K562 (cell line): ENCODE measurements around the gene CCNA1. TPM values are rescaled to one million over a fixed set of nuclear protein-coding genes. Genes with fewer than 3 reads are reported as not detected.

ENCODE experiments used
- ATAC-seq: fragments of 200-7000 bp; cut with Tn5 transposase; 3 replicates; pipeline ENCODE4 v1.9.1; 2020; ENCODE audit warnings: moderate library complexity
- BruUV-seq: library from RNA; stranded (reverse); fragments of 400-500 nt; replicated peaks from 2 replicates; lab custom pipeline; 2021; lab: Mats Ljungman, UMichigan
- CTCF ChIA-PET: fragments of 300-600 bp; formaldehyde crosslinking; extraction: SDS; loops from one replicate; lab custom pipeline; 2021; ENCODE audit warnings: low intra/inter-chr PET ratio; lab: Yijun Ruan, JAX
- POLR2A ChIA-PET: fragments of 300-600, 350-650 bp; sonication (Branson Sonifier 250); formaldehyde crosslinking; extraction: SDS; loops from one replicate; lab custom pipeline; 2021; ENCODE audit warnings: antibody characterized with exemption, inconsistent platforms; lab: Yijun Ruan, JAX
- DNase-seq, 4 experiments: peaks; one replicate each; pipeline versions ENCODE4 v3.0.0 to v3.0.0-alpha.2; 2011 to 2018; ENCODE audit warnings: low spot score in 3 of 4, mixed read lengths in 3 of 4; ENCODE audit errors: extremely low read depth in 1 of 4
- FAIRE-seq: peaks from 2 replicates; lab custom pipeline; 2011; peaks lifted over from hg19 to GRCh38; lab: Jason Lieb, UNC
- H2AFZ ChIP-seq: 2 replicates; pipeline ENCODE4 v1.6.0; 2011; ENCODE audit warnings: low read depth, low read length, control low read depth, inconsistent platforms
- H3K27ac ChIP-seq: fragments of 200-600 bp; 3 replicates; pipeline ENCODE4 v1.8.0; 2011; ENCODE audit warnings: low read depth, mild to moderate bottlenecking, control low read depth, inconsistent platforms, low read length, moderate library complexity, mixed read lengths; ENCODE audit errors: extremely low read depth
- H3K27me3 ChIP-seq, 2 experiments: fragments of 300-600 bp in 1 of 2; 2 replicates in 1 of 2; 3 replicates in 1 of 2; pipeline versions ENCODE4 v1.6.0 to v1.8.0; 2011; ENCODE audit warnings: inconsistent platforms in 2 of 2, low read length in 2 of 2, mild to moderate bottlenecking in 1 of 2, mixed read lengths in 1 of 2, moderate library complexity in 1 of 2; ENCODE audit not compliant: control insufficient read depth in 2 of 2, insufficient read depth in 2 of 2
- H3K36me3 ChIP-seq: fragments of 300-600 bp; 3 replicates; pipeline ENCODE4 v1.8.0; 2011; ENCODE audit warnings: mild to moderate bottlenecking, low read length, inconsistent platforms; ENCODE audit not compliant: control insufficient read depth, insufficient read depth
- H3K4me1 ChIP-seq, 2 experiments: fragments of 200-600 bp in 1 of 2; replicated peaks in 1 of 2; 2 replicates in 1 of 2; 3 replicates in 1 of 2; pipeline versions ENCODE4 v1.5.1 to v1.8.0; 2011; ENCODE audit warnings: inconsistent platforms in 2 of 2, low read length in 2 of 2, mild to moderate bottlenecking in 1 of 2, mixed read lengths in 1 of 2, moderate library complexity in 1 of 2; ENCODE audit not compliant: control insufficient read depth in 2 of 2, insufficient read depth in 2 of 2
- H3K4me2 ChIP-seq: 2 replicates; pipeline ENCODE4 v1.6.1; 2011; ENCODE audit warnings: low read length, control low read depth, inconsistent platforms, mixed read lengths; ENCODE audit not compliant: insufficient read depth
- H3K4me3 ChIP-seq: fragments of 200-600 bp; sonication (generic), shearing (Covaris generic); 2 replicates; pipeline ENCODE4 v1.5.1; 2016; ENCODE audit warnings: control low read depth, inconsistent platforms
- H3K79me2 ChIP-seq: fragments of 200-600 bp; 3 replicates; pipeline ENCODE4 v1.8.0; 2011; ENCODE audit warnings: low read length, inconsistent platforms; ENCODE audit not compliant: control insufficient read depth, insufficient read depth
- H3K9ac ChIP-seq, 2 experiments: 2 replicates each; pipeline versions ENCODE4 v1.6.0 to v1.6.1; 2011; ENCODE audit warnings: low read depth in 2 of 2, low read length in 2 of 2, control low read depth in 1 of 2, inconsistent platforms in 1 of 2, mild to moderate bottlenecking in 1 of 2, mixed read lengths in 1 of 2; ENCODE audit not compliant: insufficient read depth in 1 of 2
- H3K9me1 ChIP-seq: one replicate; pipeline ENCODE4 v1.6.0; 2011; ENCODE audit warnings: inconsistent platforms, mild to moderate bottlenecking, low read length, moderate library complexity; ENCODE audit not compliant: control insufficient read depth, insufficient read depth
- H3K9me3 ChIP-seq: replicated peaks from 2 replicates; pipeline ENCODE4 v1.5.1; 2011; ENCODE audit warnings: low read depth, low read length, inconsistent platforms; ENCODE audit not compliant: control insufficient read depth, insufficient read depth
- H4K20me1 ChIP-seq: replicated peaks from 2 replicates; pipeline ENCODE4 v1.6.1; 2011; ENCODE audit warnings: low read length, inconsistent platforms, mixed read lengths; ENCODE audit not compliant: control insufficient read depth, insufficient read depth
- COPS2 ChIP-seq: fragments of 450-650 bp; conservative IDR thresholded peaks from 2 replicates; pipeline ENCODE4 v1.6.1; 2016; ENCODE audit warnings: mild to moderate bottlenecking, moderate library complexity
- CREB1 ChIP-seq, 2 experiments: sonication (generic) in 1 of 2; formaldehyde crosslinking in 1 of 2; IDR thresholded peaks; 2 replicates each; pipeline versions ENCODE4 v1.6.1 to v1.8.0; 2012 to 2022; ENCODE audit warnings: inconsistent platforms in 1 of 2, mild to moderate bottlenecking in 1 of 2, missing genetic modification reagents in 1 of 2, moderate library complexity in 1 of 2
- E2F3 ChIP-seq: fragments of 250-450 bp; sonication (Bioruptor Pico); IDR thresholded peaks from 2 replicates; pipeline ENCODE4 v1.4.0; 2020; ENCODE audit warnings: mild to moderate bottlenecking
- ELK3 ChIP-seq: fragments of 450-650 bp; formaldehyde crosslinking; IDR thresholded peaks from 2 replicates; pipeline ENCODE4 v1.4.0; 2020; ENCODE audit warnings: mild to moderate bottlenecking
- EZH2 ChIP-seq: IDR thresholded peaks from 2 replicates; pipeline ENCODE4 v1.6.1; 2012; ENCODE audit warnings: low read depth, mild to moderate bottlenecking, inconsistent platforms, low read length, borderline replicate concordance
- GABPB1 ChIP-seq: sonication (generic); formaldehyde crosslinking; IDR thresholded peaks from 2 replicates; pipeline ENCODE4 v1.8.0; 2022; ENCODE audit warnings: mild to moderate bottlenecking, missing genetic modification reagents
- HOXB6 ChIP-seq: fragments of 250-450 bp; sonication (Bioruptor Pico); IDR thresholded peaks from 2 replicates; pipeline ENCODE4 v1.5.1; 2022; ENCODE audit warnings: mild to moderate bottlenecking, borderline replicate concordance
- KAT8 ChIP-seq: fragments of 450-650 bp; IDR thresholded peaks from 2 replicates; pipeline ENCODE4 v1.6.1; 2016; ENCODE audit warnings: low read depth, mild to moderate bottlenecking
- MEIS2 ChIP-seq: fragments of 450-650 bp; IDR thresholded peaks from 2 replicates; pipeline ENCODE4 v1.6.1; 2014; ENCODE audit warnings: mild to moderate bottlenecking; ENCODE audit not compliant: partially characterized antibody
- ZNF12 ChIP-seq: sonication (generic); formaldehyde crosslinking; IDR thresholded peaks from 2 replicates; pipeline ENCODE4 v1.4.0; 2020; ENCODE audit warnings: mild to moderate bottlenecking, missing genetic modification reagents
- ZNF717 ChIP-seq: fragments of 250-450 bp; sonication (Bioruptor Pico); IDR thresholded peaks from 2 replicates; pipeline ENCODE4 v1.5.0; 2021
- WGBS: fragments of 100-300 bp; shearing (Covaris generic); methylation state at CpG from one replicate; pipeline ENCODE4 v1.1.6; 2016; ENCODE audit warnings: low coverage, mixed read lengths; ENCODE audit not compliant: insufficient coverage; ENCODE audit errors: missing lambda C conversion rate; 5-methylcytosine and 5-hydroxymethylcytosine counted together
- in situ Hi-C: fragments of 300-500 bp; cut with MboI; formaldehyde crosslinking; loops from 4 replicates; pipeline ENCODE4 v1.15.0; 2018; ENCODE audit warnings: inconsistent platforms, mixed read lengths
- intact Hi-C: fragments of 100-400 bp; cut with micrococcal nuclease; formaldehyde crosslinking; loops from 2 replicates; pipeline ENCODE4 v1.14.2; 2022
- polyA plus RNA-seq, 8 experiments: library from polyadenylated mRNA; depleted of rRNA in 4 of 8; stranded (reverse) in 5 of 8; unstranded in 3 of 8; fragments of >200 nt; fragmentation: Nextera tagmentation in 2 of 8; fragmentation: Illumina TruSeq in 1 of 8; extraction: Ambion mirVana in 2 of 8; extraction: Trizol in 1 of 8; gene quantifications; 2 replicates each; pipeline versions ENCODE4 v1.2.1 to v1.2.3, GENCODE V29; 2011 to 2014; ENCODE audit warnings: inconsistent platforms in 1 of 8, missing spikeins in 1 of 8
- total RNA-seq, 7 experiments: library from RNA; depleted of rRNA in 6 of 7; stranded (reverse); fragments of >200 nt in 6 of 7; fragmentation: Illumina TruSeq in 2 of 7; extraction: Trizol in 2 of 7; gene quantifications; 2 replicates each; pipeline versions ENCODE4 v1.2.1 to v1.2.3, GENCODE V29; 2011 to 2021; ENCODE audit warnings: low replicate concordance in 1 of 7
- TF ChIP-seq, protein P1 (sequence below): IDR thresholded peaks from 2 replicates; pipeline ENCODE4 v1.6.1; 2016; ENCODE audit warnings: missing genetic modification characterization, missing compliant biosample characterization

CCNA1 gene
- total and polyA plus RNA-seq, 9 of the 15 experiments (the other 6 are each of a cell fraction or from before 2014, with no cell fraction given): 0.08 TPM; not detected in 8

DNA sequence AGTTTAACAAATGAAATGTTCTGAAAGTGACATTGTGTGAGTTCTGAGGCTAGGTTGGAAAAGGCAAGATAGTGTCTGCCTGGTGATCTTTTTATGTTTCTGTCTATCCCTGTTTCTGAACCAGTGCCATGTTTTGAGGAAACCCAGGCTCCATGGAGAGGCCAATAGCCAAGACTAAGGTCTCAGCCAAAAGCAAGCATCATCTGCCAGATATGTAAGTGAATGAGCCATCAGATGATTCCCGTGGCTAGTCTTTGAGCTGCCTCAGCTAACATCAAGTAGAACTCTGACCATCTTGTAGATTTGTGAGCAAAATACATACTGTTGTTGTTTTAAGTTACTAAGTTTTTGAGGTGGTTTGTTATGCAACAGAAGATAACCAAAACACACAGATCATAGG, 19.6 kb upstream of the CCNA1 start:
- no peaks in the 10 kb centered on the region for H3K4me1 ChIP-seq
- no peak overlapping the region for H2AFZ ChIP-seq
- H3K27me3 ChIP-seq: no peaks in the 10 kb centered on the region
- H3K4me2 ChIP-seq: no peak overlapping the region
- POLR2A ChIA-PET: no interaction called here
- no peaks in the 10 kb centered on the region for H4K20me1 ChIP-seq
- FAIRE-seq (no peak), DNase-seq (no peak)
- no peak overlapping the region for H3K4me3 ChIP-seq
- 0% methylated on average over 1 of the region's 1 CpG for WGBS
- no peak overlapping the region for H3K9ac ChIP-seq
- H3K9me1 ChIP-seq: no peaks in the 10 kb centered on the region
- H3K27ac ChIP-seq: no peak overlapping the region
- no TSS peak for BruUV-seq
- H3K9me3 ChIP-seq: no peaks in the 10 kb centered on the region
- H3K36me3 ChIP-seq: no peaks in the 10 kb centered on the region
- intact Hi-C loops: no loop called here
- in situ Hi-C loops: loop anchor here (25.0 kb wide), 2 partner anchors 425 kb away; no protein-coding TSS in a partner anchor
- no peaks in the 10 kb centered on the region for H3K79me2 ChIP-seq
- TF ChIP-seq ZNF717 (no peak), KAT8 (no peak), COPS2 (no peak), GABPB1 (CRISPR knock-in tag) (no peak), MEIS2 (no peak), CREB1 (IDR thresholded peaks at IDR 0.05) (no peak), CREB1 (CRISPR knock-in tag; IDR thresholded peaks at IDR 0.05) (no peak), EZH2 (no peak), ZNF12 (no peak), ELK3 (CRISPR knock-in tag) (no peak), E2F3 (CRISPR knock-in tag) (no peak), HOXB6 (CRISPR knock-in tag) (no peak)
- TF ChIP-seq, protein P1, sequence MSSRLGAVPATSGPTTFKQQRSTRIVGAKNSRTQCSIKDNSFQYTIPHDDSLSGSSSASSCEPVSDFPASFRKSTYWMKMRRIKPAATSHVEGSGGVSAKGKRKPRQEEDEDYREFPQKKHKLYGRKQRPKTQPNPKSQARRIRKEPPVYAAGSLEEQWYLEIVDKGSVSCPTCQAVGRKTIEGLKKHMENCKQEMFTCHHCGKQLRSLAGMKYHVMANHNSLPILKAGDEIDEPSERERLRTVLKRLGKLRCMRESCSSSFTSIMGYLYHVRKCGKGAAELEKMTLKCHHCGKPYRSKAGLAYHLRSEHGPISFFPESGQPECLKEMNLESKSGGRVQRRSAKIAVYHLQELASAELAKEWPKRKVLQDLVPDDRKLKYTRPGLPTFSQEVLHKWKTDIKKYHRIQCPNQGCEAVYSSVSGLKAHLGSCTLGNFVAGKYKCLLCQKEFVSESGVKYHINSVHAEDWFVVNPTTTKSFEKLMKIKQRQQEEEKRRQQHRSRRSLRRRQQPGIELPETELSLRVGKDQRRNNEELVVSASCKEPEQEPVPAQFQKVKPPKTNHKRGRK: no peak
- TF ChIP-seq, all 486 proteins: peak for 0
- no peak for ATAC-seq
- CTCF ChIA-PET: no interaction called here
